OCI-LY7 (cell line): Measurements from ENCODE around the gene CELF2. TPM values are rescaled to one million over a fixed set of nuclear protein-coding genes. Genes with fewer than 3 reads are reported as not detected.

Source experiments
- BruUV-seq: library from RNA; stranded (reverse); fragments of 400-500 nt; replicated peaks from 2 replicates; lab custom pipeline; 2021; lab: Mats Ljungman, UMichigan
- CTCF ChIA-PET: fragments of 300-600 bp; sonication (Branson Sonifier 250); formaldehyde crosslinking; loops from one replicate; lab custom pipeline; 2022; ENCODE audit warnings: antibody characterized with exemption; ENCODE audit not compliant: unreplicated experiment; lab: Charles Lee
- POLR2A ChIA-PET: fragments of 300-600 bp; sonication (Branson Sonifier 250); formaldehyde crosslinking; loops from one replicate; lab custom pipeline; 2022; ENCODE audit warnings: antibody characterized with exemption; lab: Charles Lee
- DNase-seq: peaks from one replicate; pipeline ENCODE4 v3.0.0-alpha.2; 2015; ENCODE audit warnings: low spot score
- H2AFZ ChIP-seq: fragments of 200-600 bp; sonication (generic), shearing (Covaris generic); 2 replicates; pipeline ENCODE4 v1.6.1; 2014; ENCODE audit warnings: mild to moderate bottlenecking, antibody characterized with exemption, low read length, moderate library complexity
- H3K27ac ChIP-seq: fragments of 200-600 bp; sonication (generic); 2 replicates; pipeline ENCODE4 v1.5.1; 2014; ENCODE audit warnings: mixed run types, low read depth, mild to moderate bottlenecking, moderate library complexity, low read length, inconsistent platforms; ENCODE audit not compliant: poor library complexity, severe bottlenecking
- H3K36me3 ChIP-seq: fragments of 200-600 bp; sonication (generic); 2 replicates; pipeline ENCODE4 v1.6.1; 2014; ENCODE audit warnings: mild to moderate bottlenecking, antibody characterized with exemption, low read length, moderate library complexity, mixed read lengths; ENCODE audit not compliant: insufficient read depth
- H3K4me1 ChIP-seq: fragments of 200-600 bp; sonication (generic); 2 replicates; pipeline ENCODE4 v1.5.1; 2014; ENCODE audit warnings: mild to moderate bottlenecking, low read length; ENCODE audit not compliant: insufficient read depth, poor library complexity, severe bottlenecking
- H3K4me2 ChIP-seq: fragments of 200-600 bp; sonication (generic); 2 replicates; pipeline ENCODE4 v1.6.1; 2014; ENCODE audit warnings: mild to moderate bottlenecking, low read length
- H3K4me3 ChIP-seq: fragments of 200-600 bp; sonication (generic); 2 replicates; pipeline ENCODE4 v1.5.1; 2014; ENCODE audit warnings: mild to moderate bottlenecking, low read depth, low read length; ENCODE audit not compliant: poor library complexity, severe bottlenecking
- H3K79me2 ChIP-seq: fragments of 200-600 bp; sonication (generic); 2 replicates; pipeline ENCODE4 v1.6.1; 2016; ENCODE audit warnings: low read depth, mild to moderate bottlenecking, low read length, moderate library complexity, mixed read lengths; ENCODE audit not compliant: insufficient read depth
- H3K9me2 ChIP-seq: fragments of 200-600 bp; sonication (generic); 2 replicates; pipeline ENCODE4 v1.6.1; 2016; ENCODE audit warnings: mild to moderate bottlenecking, low read length, mixed read lengths; ENCODE audit not compliant: insufficient read depth
- H3K9me3 ChIP-seq: fragments of 200-600 bp; sonication (generic); 2 replicates; pipeline ENCODE4 v1.6.1; 2014; ENCODE audit warnings: mild to moderate bottlenecking, mixed run types, low read length, mixed read lengths
- H4K20me1 ChIP-seq: fragments of 200-600 bp; sonication (generic); 2 replicates; pipeline ENCODE4 v1.6.1; 2014; ENCODE audit warnings: mild to moderate bottlenecking, antibody characterized with exemption, low read length, moderate library complexity, mixed read lengths; ENCODE audit not compliant: insufficient read depth
- CTCF ChIP-seq: fragments of 200-600 bp; sonication (generic); conservative IDR thresholded peaks from 2 replicates; pipeline ENCODE4 v1.5.1; 2014; ENCODE audit warnings: mild to moderate bottlenecking, antibody characterized with exemption, low read length, moderate library complexity, mixed read lengths
- EZH2phosphoT487 ChIP-seq: fragments of 200-600 bp; sonication (generic); IDR thresholded peaks from 2 replicates; pipeline ENCODE4 v1.6.1; 2018; ENCODE audit warnings: low read depth, borderline replicate concordance, mild to moderate bottlenecking, mixed run types, antibody characterized with exemption, low read length, moderate library complexity, mixed read lengths
- intact Hi-C: fragments of 100-400 bp; cut with micrococcal nuclease; formaldehyde crosslinking; loops from one replicate; pipeline ENCODE4 v1.10.0; 2022; ENCODE audit not compliant: unreplicated experiment
- total RNA-seq, 2 experiments: library from RNA; depleted of rRNA in 1 of 2; stranded (reverse); fragments of >200 nt in 1 of 2; shearing (Covaris generic) in 1 of 2; gene quantifications; 2 replicates each; pipeline ENCODE4 v1.2.3, GENCODE V29; 2014 to 2022

The CELF2 gene
- total RNA-seq, 2 experiments from 2014 or later, result 5.4 to 19.1 TPM

- DNase-seq, result no peak
- Histone ChIP-seq H3K9me3 (no peaks in the 10 kb centered on the region), H3K27ac (no peak overlapping the region), H3K36me3 (no peaks in the 10 kb centered on the region), H2AFZ (no peak overlapping the region), H3K4me2 (no peak overlapping the region), H3K79me2 (no peaks in the 10 kb centered on the region), H3K4me3 (no peak overlapping the region), H3K9me2 (no peaks in the 10 kb centered on the region), H3K4me1 (no peaks in the 10 kb centered on the region), H4K20me1 (no peaks in the 10 kb centered on the region)
- TF ChIP-seq CTCF (no peak), EZH2phosphoT487 (no peak)
- intact Hi-C loops, result no loop called here
- POLR2A ChIA-PET, result interaction anchor here (0.6 kb wide), 2 partner anchors 173 to 297 kb away, joined by 3 to 7 read pairs; no protein-coding TSS in a partner anchor
- CTCF ChIA-PET, result no interaction called here
- no TSS peak for BruUV-seq
Observed at GRCh38 chr10:11002916-11003315, 14.8 kb upstream of the CELF2 start.

- TF ChIP-seq EZH2phosphoT487 (no peak), CTCF (no peak)
- Histone ChIP-seq H4K20me1 (no peaks in the 10 kb centered on the region), H3K27ac (no peak overlapping the region), H3K4me2 (no peak overlapping the region), H3K4me1 (no peaks in the 10 kb centered on the region), H2AFZ (no peak overlapping the region), H3K9me3 (no peaks in the 10 kb centered on the region), H3K36me3 (no peaks in the 10 kb centered on the region), H3K79me2 (no peaks in the 10 kb centered on the region), H3K9me2 (no peaks in the 10 kb centered on the region), H3K4me3 (no peak overlapping the region)
- intact Hi-C loops, result no loop called here
- DNase-seq, result no peak
- ChIA-PET POLR2A (no interaction called here), CTCF (no interaction called here)
- BruUV-seq, result no TSS peak
Observed at GRCh38 chr10:11003679-11004078, 14.0 kb upstream of the CELF2 start.

- Histone ChIP-seq H3K36me3 (no peaks in the 10 kb centered on the region), H3K9me2 (no peaks in the 10 kb centered on the region), H2AFZ (no peak overlapping the region), H4K20me1 (no peaks in the 10 kb centered on the region), H3K9me3 (no peaks in the 10 kb centered on the region), H3K4me2 (no peak overlapping the region), H3K4me3 (no peak overlapping the region), H3K27ac (no peak overlapping the region), H3K4me1 (no peaks in the 10 kb centered on the region), H3K79me2 (no peaks in the 10 kb centered on the region)
- CTCF ChIA-PET, result no interaction called here
- POLR2A ChIA-PET, result no interaction called here
- no peak for DNase-seq
- intact Hi-C loops, result no loop called here
- no TSS peak for BruUV-seq
- TF ChIP-seq CTCF (no peak), EZH2phosphoT487 (no peak)
Observed at GRCh38 chr10:11004144-11005077, 13.3 kb upstream of the CELF2 start.
